HG03342 (cell line): ENCODE data around the gene PRDM16.

ENCODE experiments used
- ATAC-seq: cut with Tn5 transposase; IDR thresholded peaks from one replicate; pipeline ENCODE4 v1.9.1; 2021; ENCODE audit warnings: mild to moderate bottlenecking, moderate library complexity; ENCODE audit not compliant: unreplicated experiment

PRDM16 gene

GRCh38 chr1:3360646-3361257 is 291.7 kb downstream of the PRDM16 start:
- no peak for ATAC-seq

DNA sequence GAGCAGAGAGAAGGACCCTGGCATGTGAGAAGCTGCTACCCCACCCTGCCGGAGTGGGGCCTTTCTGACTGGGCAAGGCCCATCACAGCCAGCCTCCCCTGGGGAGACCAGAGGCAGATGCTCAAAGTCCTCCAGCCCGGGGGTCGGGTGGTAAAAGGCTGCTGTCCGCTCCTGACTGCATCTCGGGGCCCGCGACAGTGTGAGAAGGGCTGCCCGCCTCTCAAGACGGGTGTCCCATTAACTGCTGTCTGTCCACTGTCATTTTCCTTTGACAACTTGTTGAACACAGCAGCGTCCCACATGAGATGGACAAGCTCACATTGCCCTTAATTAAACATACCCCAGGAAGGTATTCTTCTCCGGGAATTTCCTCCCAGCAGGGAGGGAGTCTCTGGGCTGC is 294.0 kb downstream of the PRDM16 start:
- no peak for ATAC-seq

- ATAC-seq: no peak
These were observed 294.8 kb downstream of the PRDM16 start for GRCh38 chr1:3363756-3364155.

DNA sequence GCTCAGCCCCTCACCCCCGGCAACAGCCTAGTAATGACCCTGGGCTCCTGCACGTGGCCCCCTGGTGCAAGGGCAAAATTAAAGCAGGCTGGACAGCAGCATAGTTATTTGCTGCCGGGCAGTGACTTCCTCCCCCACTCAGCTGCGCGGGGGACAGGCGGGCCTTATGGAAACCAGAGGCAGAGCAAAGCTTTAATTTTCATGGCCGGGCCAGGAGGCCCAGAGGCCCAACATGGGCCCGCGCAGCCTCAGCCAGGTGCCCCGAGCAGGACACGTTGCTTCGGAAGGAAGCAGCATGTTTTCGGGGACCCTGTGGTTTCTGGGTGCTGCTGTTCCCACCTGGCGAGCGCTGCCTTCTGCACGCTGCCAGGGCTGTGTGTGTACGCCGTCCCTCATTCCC is 295.5 kb downstream of the PRDM16 start:
- ATAC-seq: no peak

- ATAC-seq: no peak
These were observed 296.0 kb downstream of the PRDM16 start for GRCh38 chr1:3364983-3365382.

GRCh38 chr1:3365523-3366125 is 296.6 kb downstream of the PRDM16 start:
- no peak for ATAC-seq

DNA sequence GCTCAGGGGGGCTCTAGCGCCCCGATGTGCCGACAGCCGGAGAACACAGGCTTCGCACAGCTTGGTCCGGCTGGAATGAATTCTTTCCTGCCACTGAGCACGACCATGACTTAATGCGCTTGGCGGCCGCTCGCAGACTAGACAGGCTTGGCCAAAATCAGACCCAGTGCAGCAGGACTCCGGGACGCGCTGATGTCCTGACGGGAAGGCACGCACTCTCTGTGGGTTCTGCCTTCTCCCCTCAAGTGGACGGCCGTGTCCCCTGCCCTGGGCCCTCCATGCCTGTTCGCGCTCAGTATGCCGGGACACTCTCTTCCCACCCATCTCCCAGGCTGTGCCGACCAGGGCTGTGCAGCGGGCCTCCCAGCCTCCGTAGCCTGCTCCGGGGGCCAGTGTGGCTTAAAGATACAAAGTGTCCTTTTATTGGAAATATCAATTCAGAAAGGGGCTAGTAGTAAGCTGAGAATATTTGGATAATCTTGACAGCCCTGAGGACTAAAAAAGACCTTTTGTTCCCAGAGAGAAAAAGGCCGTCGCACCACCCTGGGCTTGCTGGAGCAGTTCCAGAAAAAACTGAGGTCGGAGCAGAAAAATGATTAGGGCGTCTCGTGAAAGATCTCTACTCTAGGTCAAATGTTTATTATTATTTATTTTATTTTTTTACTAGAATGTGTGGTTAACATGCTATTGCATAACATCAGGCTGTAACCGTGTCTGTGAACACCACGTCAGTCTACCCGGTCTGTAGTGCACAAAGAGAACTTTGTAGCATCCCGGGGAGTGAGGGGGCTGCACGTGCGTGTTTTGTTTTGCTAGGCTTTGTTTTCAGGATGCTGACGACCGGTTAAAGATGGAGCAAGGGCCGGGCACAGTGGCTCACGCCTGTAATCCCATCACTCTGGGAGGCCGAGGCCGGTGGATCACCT is 297.4 kb downstream of the PRDM16 start:
- ATAC-seq: no peak

DNA sequence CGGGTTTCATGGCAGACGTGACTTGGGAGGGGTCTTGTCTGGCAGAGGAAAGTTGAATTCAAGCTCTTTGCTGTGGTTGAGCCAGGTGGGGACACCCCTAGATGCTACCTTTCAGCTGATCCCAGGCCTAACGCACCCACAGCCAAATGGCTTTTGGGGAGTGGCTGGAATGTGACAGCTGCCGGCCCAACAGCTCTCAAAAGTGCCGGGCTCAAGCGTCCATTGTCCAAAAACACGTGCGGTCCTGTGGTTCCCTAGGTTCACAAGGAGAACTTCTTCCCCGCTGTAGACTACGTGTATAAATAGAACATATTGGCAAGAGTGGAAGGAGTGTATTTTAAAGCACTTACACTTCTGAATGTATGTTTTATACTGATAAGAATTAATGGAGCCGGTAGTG is 298.4 kb downstream of the PRDM16 start:
- no peak for ATAC-seq

DNA sequence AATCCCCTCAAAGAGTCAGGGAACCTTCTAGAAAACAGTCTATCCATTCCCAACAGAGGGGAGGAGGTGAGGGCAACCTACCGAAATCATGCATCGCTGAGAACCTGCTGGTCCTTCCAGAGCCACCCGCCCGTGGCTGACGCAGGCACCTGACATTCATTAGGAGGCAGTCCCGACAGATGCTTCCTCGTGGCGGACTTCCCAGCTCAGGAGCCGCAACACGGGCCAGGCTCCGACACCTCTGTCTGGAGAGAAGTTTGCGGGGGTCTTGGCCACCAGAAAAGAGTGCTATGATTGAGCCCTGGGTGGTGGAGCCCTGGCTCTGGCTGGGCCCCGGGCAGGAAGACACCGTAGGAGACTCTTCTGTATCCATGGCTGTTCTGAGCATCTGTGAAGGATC is 299.1 kb downstream of the PRDM16 start:
- ATAC-seq: no peak

GRCh38 chr1:3368711-3369445 is 299.9 kb downstream of the PRDM16 start:
- ATAC-seq: no peak

- ATAC-seq: no peak
These were observed 300.6 kb downstream of the PRDM16 start for GRCh38 chr1:3369446-3370076.

DNA sequence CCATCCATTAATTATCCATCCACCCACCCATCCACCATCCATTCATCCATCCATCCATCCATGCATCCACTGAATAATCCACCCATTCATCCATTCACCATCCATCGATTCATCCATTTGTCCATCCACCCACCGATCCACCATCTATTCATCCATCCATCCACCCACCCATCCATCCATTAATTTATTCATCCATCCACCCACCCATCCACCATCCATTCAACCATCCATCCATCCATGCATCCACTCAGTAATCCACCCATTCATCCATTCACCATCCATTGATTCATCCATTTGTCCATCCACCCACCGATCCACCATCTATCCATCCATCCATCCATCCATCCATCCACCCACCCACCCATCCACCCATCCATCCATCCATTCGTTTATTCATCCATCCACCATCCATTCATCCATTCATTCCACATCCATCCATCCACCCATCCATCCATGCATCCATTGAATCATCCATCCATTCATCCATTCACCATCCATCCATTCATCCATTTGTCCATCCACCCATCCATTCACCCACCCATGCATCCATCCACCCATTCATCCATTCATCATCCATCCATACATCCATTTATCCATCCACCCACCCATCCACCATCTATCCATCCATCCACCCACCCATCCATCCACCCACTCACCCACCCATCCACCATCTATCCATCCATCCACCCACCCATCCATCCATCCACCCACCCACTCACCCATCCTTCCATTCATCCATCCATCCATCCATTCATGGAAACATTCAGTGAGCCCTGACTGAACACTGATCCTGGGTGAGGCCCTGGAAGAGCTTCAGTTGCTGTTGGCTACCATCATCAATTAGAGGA is 302.1 kb downstream of the PRDM16 start:
- no peak for ATAC-seq

DNA sequence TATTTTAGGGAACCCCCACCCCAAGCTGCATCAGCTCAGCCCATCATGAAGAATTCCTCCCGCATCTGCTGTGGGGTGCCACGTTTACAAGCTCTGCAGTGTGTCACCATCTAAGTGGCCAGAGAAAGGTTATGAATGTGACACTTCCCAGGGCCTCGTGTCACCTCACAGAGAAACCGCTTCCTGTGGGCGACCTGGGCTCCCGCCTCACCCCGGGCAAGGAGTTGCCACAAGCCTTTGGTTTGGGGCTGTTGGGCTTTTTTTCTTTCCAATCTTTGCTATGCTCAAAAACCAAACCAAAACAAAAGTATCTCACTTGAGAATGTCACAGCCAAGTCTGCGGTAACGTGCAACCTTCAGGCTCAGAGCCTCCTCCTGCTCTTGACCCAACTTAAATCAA is 303.3 kb downstream of the PRDM16 start:
- ATAC-seq: no peak

DNA sequence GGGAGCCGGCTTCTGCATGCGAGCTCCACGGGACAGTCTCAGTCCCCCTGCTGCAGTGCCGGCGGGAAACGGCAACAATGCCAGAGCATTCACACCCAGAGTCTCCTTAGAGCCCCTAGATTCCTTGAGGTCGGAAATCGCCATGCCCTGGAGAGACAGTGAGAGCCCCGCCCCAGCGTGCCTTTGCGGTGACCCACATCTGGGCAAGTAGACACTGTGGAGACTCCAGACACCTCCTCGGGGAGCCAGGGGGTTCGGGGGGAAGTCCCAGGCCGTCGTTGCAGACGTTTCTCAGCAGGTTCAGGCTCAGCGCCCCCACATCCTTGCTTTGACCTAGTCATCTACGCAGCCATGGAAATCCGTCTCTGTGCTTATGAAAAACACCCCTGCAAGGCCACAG is 304.2 kb downstream of the PRDM16 start:
- no peak for ATAC-seq

- ATAC-seq: no peak
These were observed 304.9 kb downstream of the PRDM16 start for GRCh38 chr1:3373700-3374405.

DNA sequence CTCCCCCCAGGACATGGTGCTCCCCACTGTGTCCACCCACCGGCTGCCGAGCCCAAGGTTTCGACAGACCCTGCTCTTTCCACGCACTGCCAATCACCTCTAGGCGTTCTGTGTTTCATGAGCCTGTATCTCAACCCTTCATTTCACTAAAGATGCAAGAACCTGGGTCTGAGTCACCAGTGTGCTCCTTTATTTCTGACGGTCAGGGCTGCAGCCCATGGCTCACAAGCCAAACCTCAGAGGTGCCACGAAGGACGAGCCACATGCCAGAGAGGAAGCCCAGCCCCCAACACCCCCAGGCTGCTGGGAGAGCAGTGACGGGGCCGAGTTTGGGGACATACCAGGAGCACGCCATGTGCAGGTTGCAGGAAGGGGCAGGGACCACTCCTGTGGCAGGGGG is 306.2 kb downstream of the PRDM16 start:
- no peak for ATAC-seq

DNA sequence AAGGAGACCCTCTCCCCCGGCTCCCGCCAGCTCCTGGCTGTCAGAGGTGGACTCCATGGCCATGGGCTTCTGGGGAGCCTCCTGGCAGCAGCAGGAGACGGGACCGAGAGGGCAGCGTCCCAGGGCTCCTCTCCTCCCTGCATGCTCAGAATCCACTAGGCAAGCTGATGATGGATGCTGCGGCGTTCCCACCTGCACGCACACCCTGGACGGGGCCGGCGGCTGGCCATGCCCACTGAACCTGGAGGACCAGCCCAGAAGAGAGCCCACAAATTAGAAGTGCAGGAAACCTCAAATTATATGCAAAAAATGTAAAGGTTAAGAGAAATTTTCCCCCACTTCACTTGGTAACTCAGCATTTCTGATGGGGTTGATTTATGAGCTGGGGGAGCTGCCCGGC is 308.2 kb downstream of the PRDM16 start:
- ATAC-seq: no peak

DNA sequence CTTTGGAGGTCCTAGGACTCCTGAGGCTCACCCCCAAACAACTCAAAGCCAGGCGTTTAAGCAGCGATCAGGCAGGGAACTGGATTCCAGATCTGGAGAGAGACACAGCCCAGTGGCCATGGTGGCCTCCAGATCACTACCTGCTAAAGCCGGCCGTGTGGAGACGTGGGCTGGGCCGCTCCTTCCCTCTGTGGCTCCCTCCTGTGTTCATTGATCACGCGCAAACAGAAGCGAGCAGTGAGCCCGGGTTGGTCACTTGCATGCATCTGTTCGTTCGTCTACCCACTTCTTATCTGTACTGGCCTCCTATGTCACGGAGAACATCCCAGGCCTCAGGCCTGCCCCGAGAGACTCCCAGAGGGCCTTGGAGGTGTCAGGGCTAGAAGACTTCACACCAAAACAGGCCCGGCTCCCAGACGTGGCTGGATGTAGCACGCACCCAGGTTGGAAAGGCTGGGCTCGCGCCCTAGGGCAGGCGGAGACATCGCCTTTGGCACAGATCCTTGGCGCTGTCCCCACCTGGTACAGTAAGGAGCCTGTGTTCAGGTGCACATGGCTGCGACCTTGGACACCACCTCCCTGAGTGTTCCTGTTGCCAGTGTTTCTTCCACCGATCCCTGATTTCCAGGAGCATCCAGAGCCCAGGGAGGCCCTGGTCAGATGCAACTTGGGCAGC is 308.7 kb downstream of the PRDM16 start:
- ATAC-seq: no peak
